ENCODE data around the gene LYRM4.

DNA sequence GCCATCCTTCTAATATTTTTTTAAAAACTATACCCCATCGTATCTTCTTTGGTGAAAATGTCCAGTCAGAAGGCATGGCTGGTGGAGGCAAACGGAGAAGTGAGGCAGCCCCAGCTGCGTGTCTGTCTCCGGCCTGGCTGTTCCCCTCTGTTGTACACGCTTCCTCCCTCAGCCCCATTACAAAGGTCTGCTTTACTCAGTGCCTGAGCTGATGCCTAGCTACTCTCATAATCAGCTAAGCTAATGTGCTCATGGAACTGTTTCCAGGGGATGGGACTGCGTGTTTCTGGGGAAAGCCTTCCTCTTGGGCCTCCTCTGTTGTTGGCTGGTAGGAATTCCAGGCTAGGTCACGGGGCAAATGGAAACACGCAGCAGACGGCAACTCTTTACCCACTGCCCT lies 108.3 kb downstream of the LYRM4 start:
- TF ChIP-seq, protein P1, sequence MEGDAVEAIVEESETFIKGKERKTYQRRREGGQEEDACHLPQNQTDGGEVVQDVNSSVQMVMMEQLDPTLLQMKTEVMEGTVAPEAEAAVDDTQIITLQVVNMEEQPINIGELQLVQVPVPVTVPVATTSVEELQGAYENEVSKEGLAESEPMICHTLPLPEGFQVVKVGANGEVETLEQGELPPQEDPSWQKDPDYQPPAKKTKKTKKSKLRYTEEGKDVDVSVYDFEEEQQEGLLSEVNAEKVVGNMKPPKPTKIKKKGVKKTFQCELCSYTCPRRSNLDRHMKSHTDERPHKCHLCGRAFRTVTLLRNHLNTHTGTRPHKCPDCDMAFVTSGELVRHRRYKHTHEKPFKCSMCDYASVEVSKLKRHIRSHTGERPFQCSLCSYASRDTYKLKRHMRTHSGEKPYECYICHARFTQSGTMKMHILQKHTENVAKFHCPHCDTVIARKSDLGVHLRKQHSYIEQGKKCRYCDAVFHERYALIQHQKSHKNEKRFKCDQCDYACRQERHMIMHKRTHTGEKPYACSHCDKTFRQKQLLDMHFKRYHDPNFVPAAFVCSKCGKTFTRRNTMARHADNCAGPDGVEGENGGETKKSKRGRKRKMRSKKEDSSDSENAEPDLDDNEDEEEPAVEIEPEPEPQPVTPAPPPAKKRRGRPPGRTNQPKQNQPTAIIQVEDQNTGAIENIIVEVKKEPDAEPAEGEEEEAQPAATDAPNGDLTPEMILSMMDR (IDR thresholded peaks at IDR 0.05; ENCODE audit: low read length): no peak
- no peak for TF ChIP-seq EZH2 (IDR thresholded peaks at IDR 0.05; ENCODE audit: borderline replicate concordance, low read length)

Data from OCI-LY1 (cell line).